GM13976 (cell line): ENCODE measurements around the gene CMTM8.

Experiments used
- DNase-seq: peaks from one replicate; pipeline ENCODE4 v3.0.0; 2012; ENCODE audit warnings: low spot score
- CTCF ChIP-seq: IDR thresholded peaks from 2 replicates; pipeline ENCODE4 v1.5.1; 2012; ENCODE audit warnings: borderline replicate concordance, mild to moderate bottlenecking; ENCODE audit not compliant: insufficient read depth; ENCODE audit errors: extremely low read depth, missing control alignments, control extremely low read depth
- in situ Hi-C: fragments of 300-500 bp; cut with MboI; formaldehyde crosslinking; loops from one replicate; pipeline ENCODE4 v1.12.0; 2022; ENCODE audit warnings: low sequenced_read_pairs, mixed read lengths, inconsistent platforms; ENCODE audit not compliant: unreplicated experiment

CMTM8 gene

DNA sequence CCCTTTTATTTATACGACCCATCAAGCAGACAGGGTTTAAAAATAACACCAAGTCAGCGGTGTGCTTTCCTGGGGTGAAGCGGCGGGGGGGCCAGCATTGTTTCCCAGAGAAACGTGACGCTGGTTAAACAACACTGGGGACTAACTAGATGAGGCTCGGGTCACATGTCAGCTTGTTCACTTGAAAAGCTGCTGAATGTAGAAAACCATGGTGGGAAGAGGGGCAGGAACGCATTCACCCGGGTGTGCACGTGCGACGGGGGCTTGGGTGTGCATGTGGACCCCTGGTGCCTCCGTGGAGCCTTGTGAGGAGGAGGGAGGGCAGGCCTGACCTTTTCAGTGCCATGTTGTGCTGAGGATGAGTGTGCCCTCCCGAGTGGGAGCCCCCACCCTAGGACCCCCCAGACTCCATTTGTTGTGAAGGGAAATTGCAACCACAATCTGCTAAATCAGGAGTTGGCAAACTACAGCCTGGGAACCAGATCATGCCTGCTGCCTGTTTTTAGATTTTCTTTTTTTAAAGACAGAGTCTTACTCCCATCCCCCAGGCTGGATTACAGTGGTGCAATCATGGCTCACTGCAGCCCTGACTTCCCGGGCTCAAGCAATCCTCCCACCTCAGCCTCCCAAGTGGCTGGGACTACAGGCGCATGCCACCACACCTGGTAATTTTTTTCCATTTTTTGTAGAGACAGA lies 82.8 kb downstream of the CMTM8 start:
- TF ChIP-seq CTCF = no peak
- in situ Hi-C loops = no loop called here
- DNase-seq = no peak

DNA sequence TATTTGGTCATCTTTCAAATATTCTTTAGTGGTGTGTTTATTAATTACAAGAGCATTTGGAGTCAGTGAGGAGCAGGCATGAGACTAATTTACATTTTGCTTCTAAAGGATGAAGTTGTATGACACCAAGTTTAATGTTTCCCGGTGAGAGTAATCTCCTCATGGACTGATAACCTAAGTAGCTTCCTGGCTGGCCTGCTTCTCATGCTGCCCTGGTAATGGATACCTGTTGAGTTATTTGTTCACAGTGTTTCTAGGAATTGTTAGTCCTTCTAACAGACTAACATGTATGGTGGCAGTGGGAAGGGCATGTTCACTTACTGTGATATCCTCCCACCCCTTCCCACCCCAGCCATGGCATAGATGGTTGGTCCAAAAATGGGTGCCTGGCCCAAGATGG lies 83.8 kb downstream of the CMTM8 start:
- TF ChIP-seq CTCF = no peak
- in situ Hi-C loops = no loop called here
- no peak for DNase-seq

GRCh38 chr3:32323604-32324003 lies 85.1 kb downstream of the CMTM8 start:
- TF ChIP-seq CTCF = no peak
- no peak for DNase-seq
- in situ Hi-C loops = no loop called here

- no peak for TF ChIP-seq CTCF
- DNase-seq = no peak
- in situ Hi-C loops = no loop called here
These were observed 86.7 kb downstream of the CMTM8 start for GRCh38 chr3:32325201-32325600.

GRCh38 chr3:32325927-32326326 lies 87.4 kb downstream of the CMTM8 start:
- in situ Hi-C loops = no loop called here
- no peak for DNase-seq

GRCh38 chr3:32326795-32327194 lies 88.3 kb downstream of the CMTM8 start:
- TF ChIP-seq CTCF = no peak
- in situ Hi-C loops = no loop called here
- DNase-seq = no peak

More at GRCh38 chr3:32325927-32326326, 87.4 kb downstream of the CMTM8 start:
- no peak for TF ChIP-seq CTCF
